Stimulated activated CD8-positive, alpha-beta memory T cell treated with anti-CD3 and anti-CD28 coated beads, Interleukin-12 subunit alpha, Interleukin-12 subunit beta, amount 100 ng/mL, for 4 hours (primary cell): ENCODE measurements around the gene MIPOL1.

Experiments
- DNase-seq: peaks from one replicate; pipeline ENCODE4 v3.0.0-alpha.2; 2020; ENCODE audit warnings: low read depth

MIPOL1 gene

GRCh38 chr14:37597914-37598746, 400.4 kb downstream of the MIPOL1 start:
- no peak for DNase-seq

- DNase-seq: no peak
Observed at GRCh38 chr14:37598747-37599506, 401.2 kb downstream of the MIPOL1 start.

DNA sequence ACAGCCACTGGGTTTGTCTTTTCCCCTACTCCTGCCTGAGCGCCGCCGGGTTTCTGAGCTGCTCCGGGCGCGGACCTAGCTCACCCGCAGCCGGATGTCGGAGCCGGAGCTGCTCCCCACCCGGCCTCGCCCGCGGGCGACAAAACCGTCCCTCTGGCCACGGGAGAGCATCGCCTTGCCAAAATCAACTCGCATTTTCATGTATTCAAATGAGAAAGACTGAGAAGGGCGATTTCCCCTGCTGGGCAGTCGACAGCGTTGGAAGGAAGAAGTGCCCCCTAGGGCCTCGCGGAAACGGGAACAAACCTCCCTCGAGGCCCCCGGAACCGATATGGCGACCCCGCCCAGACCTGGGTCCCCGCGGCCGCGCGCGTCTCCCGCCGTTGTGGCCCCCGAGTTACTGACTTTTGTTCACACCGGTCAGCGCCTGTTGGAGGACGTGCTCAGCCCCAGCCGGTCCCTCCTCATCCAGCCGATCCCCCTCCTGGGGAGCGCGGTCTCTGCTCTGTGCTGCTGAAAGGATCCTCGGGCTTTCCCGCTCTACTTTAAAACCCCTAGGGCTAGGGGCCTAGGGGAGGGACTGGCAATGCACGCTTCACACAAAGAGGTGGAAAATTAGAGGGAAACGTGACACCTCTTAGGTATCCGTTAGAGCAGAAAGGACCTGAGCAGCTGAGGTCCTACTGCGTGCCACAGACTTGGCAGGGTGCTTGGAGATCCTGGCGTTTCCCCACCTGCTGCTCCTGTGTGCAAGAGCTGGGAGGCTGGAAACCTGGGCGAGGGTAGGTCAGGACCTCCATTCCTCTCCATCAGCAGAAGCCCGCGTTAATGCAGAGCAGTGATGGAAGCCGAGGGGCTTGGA, 402.0 kb downstream of the MIPOL1 start:
- no peak for DNase-seq

DNA sequence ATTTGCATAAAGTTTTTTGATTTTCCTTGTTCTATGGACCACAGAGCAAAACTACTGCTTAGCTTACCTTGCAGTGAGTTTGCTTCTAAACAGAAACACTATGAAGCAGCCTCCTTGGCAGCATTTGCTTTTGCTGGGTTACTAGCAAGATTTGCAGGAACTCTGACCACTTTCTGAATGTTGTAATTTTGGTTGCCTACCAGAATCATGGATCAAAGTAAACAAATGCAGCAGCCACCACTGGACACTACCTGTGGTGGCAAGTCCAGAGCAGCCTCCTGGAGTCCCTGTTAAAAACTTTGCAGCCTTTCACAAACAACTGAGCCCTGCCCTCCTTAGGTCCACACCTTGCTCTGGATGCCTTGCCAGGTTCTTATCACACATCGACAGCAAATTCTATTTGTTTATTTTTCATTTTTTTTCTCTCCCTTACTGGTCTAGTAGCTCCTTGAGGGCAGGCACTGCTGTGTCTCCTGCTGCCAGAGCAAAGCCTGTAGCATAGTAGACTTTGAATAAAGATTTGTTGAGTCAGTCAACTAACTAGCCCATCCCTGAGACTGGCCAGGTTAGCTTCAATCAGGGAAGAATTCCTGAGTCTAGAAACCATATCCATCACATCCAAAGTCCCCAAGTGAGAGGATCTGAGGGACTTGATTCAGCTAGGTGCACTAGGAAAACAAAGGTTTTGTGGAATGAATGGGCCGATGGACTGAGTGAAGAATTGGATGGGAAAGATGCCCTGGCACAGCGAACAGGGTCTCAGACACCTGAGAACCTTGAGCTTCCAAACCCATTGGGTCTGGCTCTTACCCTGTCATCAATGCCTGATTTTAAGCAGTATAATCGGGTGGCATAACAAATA, 403.4 kb downstream of the MIPOL1 start:
- no peak for DNase-seq

GRCh38 chr14:37601865-37602264, 404.1 kb downstream of the MIPOL1 start:
- no peak for DNase-seq
